OCI-LY1 (cell line): Measurements from ENCODE around the gene TMEM176B.

Source experiments
- H2AFZ ChIP-seq: fragments of 200-600 bp; sonication (generic), shearing (Covaris generic); 2 replicates; pipeline ENCODE4 v1.6.0; 2014; ENCODE audit warnings: antibody characterized with exemption, mild to moderate bottlenecking, low read length
- H3F3A ChIP-seq: fragments of 200-600 bp; sonication (generic), shearing (Covaris generic); 2 replicates; pipeline ENCODE4 v1.6.0; 2014; ENCODE audit warnings: mild to moderate bottlenecking, antibody characterized with exemption, low read length, moderate library complexity; ENCODE audit not compliant: insufficient read depth
- H3K27ac ChIP-seq: fragments of 200-600 bp; sonication (generic); 2 replicates; pipeline ENCODE4 v1.5.1; 2014; ENCODE audit warnings: low read length, mixed run types, mild to moderate bottlenecking, low read depth; ENCODE audit not compliant: poor library complexity, severe bottlenecking
- H3K27me3 ChIP-seq: fragments of 200-600 bp; sonication (generic); 2 replicates; pipeline ENCODE4 v1.6.0; 2014; ENCODE audit warnings: antibody characterized with exemption, mild to moderate bottlenecking, low read length, moderate library complexity; ENCODE audit not compliant: insufficient read depth
- H3K36me3 ChIP-seq: fragments of 200-600 bp; sonication (generic); 2 replicates; pipeline ENCODE4 v1.6.1; 2014; ENCODE audit warnings: mild to moderate bottlenecking, antibody characterized with exemption, low read length, moderate library complexity, mixed read lengths; ENCODE audit not compliant: insufficient read depth
- H3K4me1 ChIP-seq: fragments of 200-600 bp; sonication (generic); 2 replicates; pipeline ENCODE4 v1.5.1; 2014; ENCODE audit warnings: mild to moderate bottlenecking, low read length, moderate library complexity; ENCODE audit not compliant: insufficient read depth, severe bottlenecking
- H3K4me2 ChIP-seq: fragments of 200-600 bp; sonication (generic), shearing (Covaris generic); 2 replicates; pipeline ENCODE4 v1.6.1; 2014; ENCODE audit warnings: low read length
- H3K4me3 ChIP-seq: fragments of 200-600 bp; sonication (generic); 2 replicates; pipeline ENCODE4 v1.5.1; 2014; ENCODE audit warnings: low read length, low read depth, mild to moderate bottlenecking, mixed read lengths; ENCODE audit not compliant: poor library complexity, severe bottlenecking
- H3K79me2 ChIP-seq: fragments of 200-600 bp; shearing (Covaris generic); 2 replicates; pipeline ENCODE4 v1.6.1; 2016; ENCODE audit warnings: mixed run types, low read length, mixed read lengths; ENCODE audit not compliant: insufficient read depth
- H3K9ac ChIP-seq: fragments of 200-600 bp; sonication (generic), shearing (Covaris generic); 2 replicates; pipeline ENCODE4 v1.6.1; 2014; ENCODE audit warnings: mild to moderate bottlenecking, low read length, mixed read lengths
- H3K9me2 ChIP-seq: fragments of 200-600 bp; sonication (generic), shearing (Covaris generic); 2 replicates; pipeline ENCODE4 v1.6.1; 2014; ENCODE audit warnings: low read depth, mild to moderate bottlenecking, low read length, mixed read lengths
- H3K9me3 ChIP-seq: fragments of 200-600 bp; shearing (Covaris generic); 2 replicates; pipeline ENCODE4 v1.6.1; 2014; ENCODE audit warnings: low read length, mixed read lengths
- H4K20me1 ChIP-seq: fragments of 200-600 bp; sonication (generic), shearing (Covaris generic); 2 replicates; pipeline ENCODE4 v1.6.0; 2016; ENCODE audit warnings: mild to moderate bottlenecking, low read length; ENCODE audit not compliant: insufficient read depth
- CTCF ChIP-seq: fragments of 200-600 bp; sonication (generic), shearing (Covaris generic); IDR thresholded peaks from 2 replicates; pipeline ENCODE4 v1.5.1; 2017; ENCODE audit warnings: mild to moderate bottlenecking, antibody characterized with exemption, low read length, moderate library complexity, mixed read lengths
- EZH2 ChIP-seq: fragments of 200-600 bp; sonication (generic), shearing (Covaris generic); IDR thresholded peaks from 2 replicates; pipeline ENCODE4 v1.8.0; 2017; ENCODE audit warnings: borderline replicate concordance, mixed run types, mild to moderate bottlenecking, antibody characterized with exemption, low read length, moderate library complexity, mixed read lengths

TMEM176B gene

GRCh38 chr7:150753826-150754603, 46.1 kb downstream of the TMEM176B start:
- Histone ChIP-seq H3K27me3 (no peaks in the 10 kb centered on the region), H3K4me1 (no peaks in the 10 kb centered on the region), H3K27ac (no peak overlapping the region), H3K4me2 (no peak overlapping the region), H3K9me3 (no peaks in the 10 kb centered on the region), H4K20me1 (no peaks in the 10 kb centered on the region), H2AFZ (no peak overlapping the region), H3K9me2 (no peaks in the 10 kb centered on the region), H3K9ac (no peak overlapping the region), H3K36me3 (no peaks in the 10 kb centered on the region), H3F3A (no peaks in the 10 kb centered on the region), H3K79me2 (no peaks in the 10 kb centered on the region), H3K4me3 (no peak overlapping the region)
- TF ChIP-seq CTCF: peak; percentile 64
- no peak for TF ChIP-seq EZH2

- Histone ChIP-seq H4K20me1 (no peaks in the 10 kb centered on the region), H3K9me2 (no peaks in the 10 kb centered on the region), H3K27me3 (no peaks in the 10 kb centered on the region), H3K4me2 (no peak overlapping the region), H3F3A (no peaks in the 10 kb centered on the region), H3K79me2 (no peaks in the 10 kb centered on the region), H3K9me3 (no peaks in the 10 kb centered on the region), H3K27ac (no peak overlapping the region), H3K4me1 (no peaks in the 10 kb centered on the region), H3K9ac (no peak overlapping the region), H3K4me3 (no peak overlapping the region), H2AFZ (no peak overlapping the region), H3K36me3 (no peaks in the 10 kb centered on the region)
- TF ChIP-seq EZH2 (no peak), CTCF (no peak)
These were observed 46.9 kb downstream of the TMEM176B start for GRCh38 chr7:150753239-150753638.

GRCh38 chr7:150751702-150752101, 48.5 kb downstream of the TMEM176B start:
- Histone ChIP-seq H3F3A (no peaks in the 10 kb centered on the region), H3K27ac (no peak overlapping the region), H3K27me3 (no peaks in the 10 kb centered on the region), H3K4me3 (no peak overlapping the region), H4K20me1 (no peaks in the 10 kb centered on the region), H2AFZ (no peak overlapping the region), H3K9me2 (no peaks in the 10 kb centered on the region), H3K4me2 (no peak overlapping the region), H3K9ac (no peak overlapping the region), H3K9me3 (no peaks in the 10 kb centered on the region), H3K79me2 (no peaks in the 10 kb centered on the region), H3K36me3 (no peaks in the 10 kb centered on the region), H3K4me1 (no peaks in the 10 kb centered on the region)
- TF ChIP-seq CTCF (no peak), EZH2 (no peak)
